ENCODE results near the gene AGPAT4. TPM values are rescaled to one million over a fixed set of nuclear protein-coding genes. Genes with fewer than 3 reads are reported as not detected.
"Not testable (repeated sequence)": the region's sequence is repeated elsewhere in the genome, so short reads cannot be mapped to it uniquely, and the experiment has no call there.

Gene AGPAT4
- total and polyA plus RNA-seq, 2 of the 13 experiments (the other 11 are each of a cell fraction or from before 2014, with no cell fraction given): 0.07 to 0.13 TPM

GRCh38 chr6:161127071-161127740 lies 146.7 kb downstream of the AGPAT4 start:
- 93% methylated on average over 5 of the region's 7 CpGs for WGBS (ENCODE audit: low lambda C conversion rate)
- FAIRE-seq: no peak
- intact Hi-C loops (cut with micrococcal nuclease; ENCODE audit: unreplicated experiment): no loop called here
- TF ChIP-seq MAFF (IDR thresholded peaks at IDR 0.05; ENCODE audit: low read depth, low read length) (0 out of 2 replicates have a peak, but pooled peaks have one; percentile 32), CAMTA2 (CRISPR knock-in tag; IDR thresholded peaks at IDR 0.05; ENCODE audit: borderline replicate concordance) (no peak), ZNF740 (CRISPR knock-in tag; IDR thresholded peaks at IDR 0.05) (no peak), MAFK (conservative IDR thresholded peaks at IDR 0.05 in 1 of 2, IDR thresholded peaks at IDR 0.05 in 1 of 2; ENCODE audit: low read length in 2 of 2) (peak; percentile 15 to 26; a peak in 2 of 4 replicates), NBN (conservative IDR thresholded peaks at IDR 0.05) (no peak), TBP (CRISPR knock-in tag; IDR thresholded peaks at IDR 0.05) (no peak)
- H3K9ac ChIP-seq (ENCODE audit: insufficient read depth, low read depth, low read length): no peak overlapping the region
- ATAC-seq: no peak
- H3K27me3 ChIP-seq (ENCODE audit: control insufficient read depth in 1 of 2, insufficient read depth in 2 of 2, low read length in 2 of 2): no peaks in the 10 kb centered on the region
- DNase-seq (ENCODE audit: low spot score): no peak
- POLR2A ChIA-PET: no interaction called here
- no peak overlapping the region for H2AFZ ChIP-seq (ENCODE audit: low read length)
- no peaks in the 10 kb centered on the region for H4K20me1 ChIP-seq (ENCODE audit: insufficient read depth, low read length)
- no peaks in the 10 kb centered on the region for H3K79me2 ChIP-seq (ENCODE audit: insufficient read depth, low read length)
- H3K4me1 ChIP-seq (ENCODE audit: insufficient read depth, low read length): peaks cover 12% of the 10 kb centered on the region
- H3K9me3 ChIP-seq (ENCODE audit: low read length): peaks cover 8% of the 10 kb centered on the region; the same call in 1 of the 2 replicates
- no TSS peak for BruUV-seq (replicated peaks)
- H3K27ac ChIP-seq (ENCODE audit: extremely low read length, insufficient read depth, low read length): no peak overlapping the region
- in situ Hi-C loops (cut with HindIII; ENCODE audit: extremely low pct_ligation_motif_present, low pct_unique_long_range_greater_than_20kb): no loop called here
- no peak overlapping the region for H3K4me3 ChIP-seq (replicated peaks in 1 of 3; ENCODE audit: insufficient read depth in 1 of 3, low read depth in 2 of 3, low read length in 3 of 3)
- no peak overlapping the region for H3K4me2 ChIP-seq (ENCODE audit: low read depth, low read length)
- peaks cover 2 to 11% of the 10 kb centered on the region in 2 experiments; a peak in 3 of 5 replicates for H3K36me3 ChIP-seq (replicated peaks in 1 of 2; ENCODE audit: control insufficient read depth in 1 of 2, insufficient read depth in 2 of 2, low read length in 2 of 2)
- CTCF ChIA-PET (ENCODE audit: low intra/inter-chr PET ratio, low total read pairs): no interaction called here

DNA sequence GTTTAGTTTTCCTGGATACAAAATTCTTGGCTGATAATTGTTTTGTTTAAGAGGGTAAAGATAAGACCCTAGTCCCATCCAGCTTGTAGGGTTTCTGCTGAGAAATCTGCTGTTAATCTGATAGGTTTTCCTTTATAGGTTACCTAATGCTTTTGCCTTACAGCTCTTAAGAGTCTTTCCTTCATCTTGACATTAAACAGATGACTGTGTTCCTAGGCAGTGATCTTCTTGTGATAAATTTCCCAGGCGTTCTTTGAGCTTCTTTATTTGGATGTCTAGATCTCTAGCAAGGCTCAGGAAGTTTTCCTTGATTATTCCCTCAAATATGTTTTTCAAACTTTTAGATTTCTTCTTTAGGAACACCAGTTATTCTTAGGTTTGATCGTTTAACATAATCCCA lies 148.3 kb downstream of the AGPAT4 start:
- Histone ChIP-seq H3K27me3 (ENCODE audit: control insufficient read depth in 1 of 2, insufficient read depth in 2 of 2, low read length in 2 of 2) (no peaks in the 10 kb centered on the region), H3K9me3 (ENCODE audit: low read length) (peaks cover 9% of the 10 kb centered on the region; the same call in 1 of the 2 replicates), H3K27ac (ENCODE audit: extremely low read length, insufficient read depth, low read length) (no peak overlapping the region), H3K4me2 (ENCODE audit: low read depth, low read length) (no peak overlapping the region), H3K4me3 (replicated peaks in 1 of 3; ENCODE audit: insufficient read depth in 1 of 3, low read depth in 2 of 3, low read length in 3 of 3) (no peak overlapping the region), H2AFZ (ENCODE audit: low read length) (no peak overlapping the region), H3K4me1 (ENCODE audit: insufficient read depth, low read length) (peaks cover 12% of the 10 kb centered on the region), H3K79me2 (ENCODE audit: insufficient read depth, low read length) (no peaks in the 10 kb centered on the region), H3K36me3 (replicated peaks in 1 of 2; ENCODE audit: control insufficient read depth in 1 of 2, insufficient read depth in 2 of 2, low read length in 2 of 2) (peaks cover 1 to 13% of the 10 kb centered on the region in 2 experiments; a peak in 4 of 5 replicates), H3K9ac (ENCODE audit: insufficient read depth, low read depth, low read length) (no peak overlapping the region), H4K20me1 (ENCODE audit: insufficient read depth, low read length) (no peaks in the 10 kb centered on the region)
- WGBS (ENCODE audit: low lambda C conversion rate): 94% methylated on average over 2 of the region's 2 CpGs
- FAIRE-seq (no peak), ATAC-seq (no peak), DNase-seq (ENCODE audit: low spot score) (no peak)
- TF ChIP-seq ZFP36L1 (CRISPR knock-in tag; IDR thresholded peaks at IDR 0.05) (no peak), ZNF343 (CRISPR knock-in tag; IDR thresholded peaks at IDR 0.05) (no peak), ZFY (CRISPR knock-in tag; IDR thresholded peaks at IDR 0.05) (no peak)
- TF ChIP-seq, protein P1, sequence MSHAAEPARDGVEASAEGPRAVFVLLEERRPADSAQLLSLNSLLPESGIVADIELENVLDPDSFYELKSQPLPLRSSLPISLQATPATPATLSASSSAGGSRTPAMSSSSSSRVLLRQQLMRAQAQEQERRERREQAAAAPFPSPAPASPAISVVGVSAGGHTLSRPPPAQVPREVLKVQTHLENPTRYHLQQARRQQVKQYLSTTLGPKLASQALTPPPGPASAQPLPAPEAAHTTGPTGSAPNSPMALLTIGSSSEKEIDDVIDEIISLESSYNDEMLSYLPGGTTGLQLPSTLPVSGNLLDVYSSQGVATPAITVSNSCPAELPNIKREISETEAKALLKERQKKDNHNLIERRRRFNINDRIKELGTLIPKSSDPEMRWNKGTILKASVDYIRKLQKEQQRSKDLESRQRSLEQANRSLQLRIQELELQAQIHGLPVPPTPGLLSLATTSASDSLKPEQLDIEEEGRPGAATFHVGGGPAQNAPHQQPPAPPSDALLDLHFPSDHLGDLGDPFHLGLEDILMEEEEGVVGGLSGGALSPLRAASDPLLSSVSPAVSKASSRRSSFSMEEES (CRISPR knock-in tag; IDR thresholded peaks at IDR 0.05): no peak
- ChIA-PET CTCF (ENCODE audit: low intra/inter-chr PET ratio, low total read pairs) (no interaction called here), POLR2A (no interaction called here)
- intact Hi-C loops (cut with micrococcal nuclease; ENCODE audit: unreplicated experiment) (no loop called here), in situ Hi-C loops (cut with HindIII; ENCODE audit: extremely low pct_ligation_motif_present, low pct_unique_long_range_greater_than_20kb) (no loop called here)
- no TSS peak for BruUV-seq (replicated peaks)

DNA sequence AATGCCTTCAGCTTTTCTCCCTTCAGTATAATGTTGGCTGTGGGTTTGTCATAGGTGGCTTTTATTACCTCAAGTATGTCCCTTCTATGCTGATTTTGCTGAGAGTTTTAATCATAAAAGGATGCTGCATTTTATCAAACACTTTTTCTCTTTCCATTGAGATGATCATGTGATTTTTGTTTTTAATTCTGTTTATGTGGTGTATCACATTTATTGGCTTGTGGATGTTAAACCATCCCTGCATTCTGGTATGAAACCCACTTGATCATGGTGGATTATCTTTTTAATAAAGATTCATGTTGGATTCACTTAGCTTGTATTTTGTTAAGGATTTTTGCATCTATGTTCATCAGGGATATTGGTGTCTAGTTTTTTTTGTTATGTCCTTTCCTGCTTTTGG lies 150.5 kb downstream of the AGPAT4 start:
- intact Hi-C loops (cut with micrococcal nuclease; ENCODE audit: unreplicated experiment); H3K4me3 ChIP-seq (replicated peaks in 1 of 3; ENCODE audit: insufficient read depth in 1 of 3, low read depth in 2 of 3, low read length in 3 of 3); H3K27me3 ChIP-seq (ENCODE audit: control insufficient read depth in 1 of 2, insufficient read depth in 2 of 2, low read length in 2 of 2); CTCF ChIA-PET (ENCODE audit: low intra/inter-chr PET ratio, low total read pairs); H4K20me1 ChIP-seq (ENCODE audit: insufficient read depth, low read length); H3K4me2 ChIP-seq (ENCODE audit: low read depth, low read length); POLR2A ChIA-PET; H3K79me2 ChIP-seq (ENCODE audit: insufficient read depth, low read length); H3K27ac ChIP-seq (ENCODE audit: extremely low read length, insufficient read depth, low read length); BruUV-seq (replicated peaks); DNase-seq (ENCODE audit: low spot score); in situ Hi-C loops (cut with HindIII; ENCODE audit: extremely low pct_ligation_motif_present, low pct_unique_long_range_greater_than_20kb); FAIRE-seq; H3K9ac ChIP-seq (ENCODE audit: insufficient read depth, low read depth, low read length); ATAC-seq; H2AFZ ChIP-seq (ENCODE audit: low read length): not testable (repeated sequence)
- H3K9me3 ChIP-seq (ENCODE audit: low read length): peaks cover 24% of the 10 kb centered on the region; the same call in 1 of the 2 replicates
- H3K4me1 ChIP-seq (ENCODE audit: insufficient read depth, low read length): peaks cover 12% of the 10 kb centered on the region
- peaks cover 1 to 15% of the 10 kb centered on the region in 2 experiments; a peak in 2 of 5 replicates for H3K36me3 ChIP-seq (replicated peaks in 1 of 2; ENCODE audit: control insufficient read depth in 1 of 2, insufficient read depth in 2 of 2, low read length in 2 of 2)

Measured in HepG2 (cell line).